ENCODE measurements around the gene PIK3C3.
"Not testable (repeated sequence)": the region's sequence is repeated elsewhere in the genome, so short reads cannot be mapped to it uniquely, and the experiment has no call there.

Gene PIK3C3

DNA sequence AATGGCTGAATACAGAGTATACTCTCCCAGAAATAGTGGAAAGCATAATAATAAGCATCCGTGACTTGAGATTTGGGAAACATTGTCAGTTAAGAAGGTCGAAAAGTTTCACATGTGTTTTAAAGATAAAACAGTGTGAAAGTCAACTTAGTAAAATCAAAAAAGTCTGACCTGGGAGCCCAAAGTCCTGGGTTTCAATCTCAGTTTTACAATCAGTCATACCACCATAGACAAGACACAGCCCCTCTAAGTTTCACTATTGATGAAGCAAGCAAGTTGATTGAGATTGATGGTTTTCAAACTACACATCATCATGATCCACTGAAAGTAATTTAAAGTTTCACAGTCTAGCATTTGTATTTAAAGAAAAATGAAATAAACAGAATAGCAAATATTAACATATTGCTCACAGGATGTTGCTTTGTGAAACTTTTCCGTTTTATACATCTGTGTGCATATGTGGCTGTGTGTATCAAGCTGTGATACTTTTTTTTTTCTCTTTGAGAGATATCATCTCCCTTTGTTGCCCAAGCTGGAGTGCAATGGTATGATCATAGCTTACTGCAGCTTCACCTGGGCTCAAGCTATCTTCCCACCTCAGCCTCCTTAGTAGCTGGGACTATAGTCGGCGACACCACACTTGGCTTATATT is 71.1 kb downstream of the PIK3C3 start:
- DNase-seq, result no peak

DNA sequence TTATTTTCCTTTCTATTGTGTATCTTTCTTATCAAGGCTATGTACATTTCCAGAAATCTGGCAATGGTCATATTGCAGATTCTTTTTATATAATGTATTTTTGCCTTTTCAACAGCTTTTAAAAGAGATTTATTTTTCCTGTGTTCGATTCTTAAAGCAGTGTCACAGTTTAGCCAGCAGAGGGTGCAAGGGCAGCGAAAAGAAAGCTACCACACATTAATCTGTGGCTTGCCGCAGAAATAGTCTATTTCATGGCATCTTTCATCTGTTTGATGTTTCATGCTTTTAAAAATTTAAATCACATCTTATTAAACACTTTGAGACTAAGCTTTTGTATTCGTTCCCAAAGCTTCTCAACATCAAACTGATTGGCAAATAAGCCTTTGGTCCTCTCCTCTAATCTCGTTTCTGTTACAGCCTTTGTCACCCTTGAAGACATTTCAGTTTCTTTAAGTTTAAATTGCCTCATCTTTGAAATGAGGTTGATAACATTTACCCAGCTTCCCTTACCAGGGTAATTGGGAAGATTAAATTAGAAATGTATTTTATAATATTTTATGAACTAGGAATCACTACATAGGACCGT is 73.3 kb downstream of the PIK3C3 start:
- no peak for DNase-seq

DNA sequence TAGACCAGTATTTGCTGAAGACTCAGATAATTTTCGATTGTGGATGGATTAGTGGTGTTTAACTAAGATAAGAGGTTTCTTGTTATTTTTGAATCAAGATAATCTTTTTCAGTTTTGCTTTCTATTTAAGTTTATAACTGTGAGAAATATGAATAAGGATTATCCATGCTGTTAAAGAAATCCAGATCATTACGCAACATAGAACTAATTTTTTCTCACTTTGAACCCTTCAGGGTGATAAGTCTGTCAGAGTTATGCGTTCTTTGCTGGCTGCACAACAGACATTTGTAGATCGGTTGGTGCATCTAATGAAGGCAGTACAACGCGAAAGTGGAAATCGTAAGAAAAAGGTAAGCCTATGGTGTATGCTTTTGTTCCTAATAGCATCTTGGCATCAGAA is 74.1 kb downstream of the PIK3C3 start:
- no peak for DNase-seq

DNA sequence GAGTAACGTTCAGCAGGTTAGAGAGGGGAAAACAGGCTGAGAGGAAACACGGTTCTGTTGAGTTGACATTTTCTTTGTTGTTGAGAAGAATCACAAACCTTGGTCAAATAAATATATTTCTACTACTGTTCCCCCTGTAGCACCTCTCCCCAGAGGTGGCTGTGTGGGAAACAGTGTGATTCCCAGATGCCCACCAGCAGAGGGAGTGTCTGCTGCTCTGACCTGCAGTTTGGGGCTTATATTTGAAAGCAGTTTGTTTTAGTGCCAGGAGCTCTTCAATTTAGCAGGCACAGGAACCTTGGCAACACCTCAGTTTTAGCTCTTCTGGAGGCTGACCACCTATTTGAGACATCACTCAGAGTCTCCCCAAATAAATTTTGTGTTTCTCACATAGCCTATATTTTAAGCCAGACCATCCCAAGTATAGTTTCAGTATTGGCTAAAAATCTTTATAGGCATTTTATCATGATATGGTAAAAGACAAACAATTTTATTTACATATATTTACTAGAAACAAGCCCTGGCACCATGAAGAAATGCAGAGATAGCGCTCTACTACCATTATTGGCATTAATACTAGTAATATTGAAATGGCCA is 75.7 kb downstream of the PIK3C3 start:
- DNase-seq, result no peak

DNA sequence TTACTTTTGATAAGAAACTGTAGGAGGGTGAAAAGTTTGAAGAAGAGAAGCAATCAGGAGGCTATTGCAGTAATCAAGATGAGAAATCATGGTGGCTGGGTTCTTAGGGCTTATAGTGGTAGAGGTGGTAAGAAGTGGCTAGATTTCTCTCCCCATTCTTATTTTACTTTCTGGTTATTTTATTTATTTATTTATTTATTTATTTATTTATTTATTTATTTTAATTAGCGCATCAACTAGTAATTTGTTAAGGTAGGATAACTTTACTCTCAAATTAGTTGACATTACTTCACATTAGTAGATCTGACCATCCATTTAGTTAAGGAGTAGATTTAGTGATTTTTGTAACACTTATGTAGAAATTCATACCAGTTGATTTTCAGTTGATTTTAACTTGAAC is 77.4 kb downstream of the PIK3C3 start:
- no peak for DNase-seq

DNA sequence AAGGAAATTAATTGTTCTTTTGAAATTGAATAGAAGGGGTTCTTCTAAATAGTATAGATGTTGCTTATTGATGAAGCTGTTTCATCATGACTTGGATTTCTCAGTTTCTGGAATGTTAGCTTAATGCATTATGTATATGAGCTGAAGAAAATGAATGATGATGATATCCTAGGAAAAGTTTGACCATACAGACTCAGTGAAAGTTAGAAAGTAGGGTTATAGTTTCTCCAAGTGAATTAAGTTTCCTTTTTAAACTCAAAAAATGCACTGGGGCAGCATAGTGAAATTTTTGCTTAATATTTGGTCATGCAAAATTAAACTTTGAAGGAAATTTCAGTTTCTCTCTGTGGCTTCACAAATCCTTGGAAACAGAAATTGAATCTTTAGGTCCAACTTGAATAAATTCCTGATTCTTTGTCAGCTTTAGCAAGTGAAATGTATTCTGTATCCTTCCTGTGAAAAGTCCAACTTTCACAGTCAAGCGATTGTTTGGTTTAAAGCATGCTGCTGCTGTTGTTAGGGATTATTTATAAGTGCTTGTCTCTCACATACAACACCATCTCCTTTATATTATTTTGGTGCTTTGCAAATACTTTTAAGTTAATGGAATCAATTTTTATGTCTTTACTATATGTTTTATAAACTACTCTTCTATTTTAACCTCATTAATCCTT is 78.2 kb downstream of the PIK3C3 start:
- no peak for DNase-seq

DNA sequence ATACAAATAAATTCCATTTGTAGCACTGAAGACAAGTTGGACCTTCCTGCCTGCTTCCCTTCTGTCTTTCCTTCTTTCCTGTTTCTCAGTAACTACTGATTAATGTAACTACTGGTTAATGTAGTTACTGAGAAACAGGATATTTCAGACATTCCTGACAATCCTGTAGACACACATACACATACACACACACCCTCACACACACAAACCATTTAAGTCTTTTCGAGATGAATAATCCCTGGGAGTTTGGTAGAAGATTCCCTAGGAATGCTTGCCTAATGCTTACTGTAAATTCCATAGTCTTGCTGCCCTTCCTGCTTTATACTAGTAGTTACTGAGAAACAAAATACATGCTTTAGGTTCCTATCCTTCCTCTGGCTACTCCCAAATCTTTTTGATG is 83.9 kb downstream of the PIK3C3 start:
- DNase-seq, result no peak

DNA sequence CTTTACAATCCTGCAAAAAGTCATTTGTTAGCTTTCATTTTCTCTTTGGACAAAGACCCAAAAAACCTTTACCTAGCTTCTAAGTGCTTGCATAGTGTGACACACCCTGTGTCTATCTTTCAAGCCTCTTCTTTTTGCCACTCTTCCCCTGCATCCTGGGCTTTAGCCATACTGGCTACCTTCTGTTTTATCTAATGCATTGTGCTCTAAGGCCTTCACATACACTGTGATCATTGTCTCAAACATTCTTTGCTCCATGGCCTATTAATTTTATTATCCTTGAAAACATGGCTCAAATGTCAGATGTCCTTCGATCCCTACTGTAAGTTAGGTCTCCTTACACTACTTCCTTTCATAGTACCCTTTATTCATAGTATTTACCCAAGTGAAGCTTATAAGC is 84.4 kb downstream of the PIK3C3 start:
- no peak for DNase-seq

DNA sequence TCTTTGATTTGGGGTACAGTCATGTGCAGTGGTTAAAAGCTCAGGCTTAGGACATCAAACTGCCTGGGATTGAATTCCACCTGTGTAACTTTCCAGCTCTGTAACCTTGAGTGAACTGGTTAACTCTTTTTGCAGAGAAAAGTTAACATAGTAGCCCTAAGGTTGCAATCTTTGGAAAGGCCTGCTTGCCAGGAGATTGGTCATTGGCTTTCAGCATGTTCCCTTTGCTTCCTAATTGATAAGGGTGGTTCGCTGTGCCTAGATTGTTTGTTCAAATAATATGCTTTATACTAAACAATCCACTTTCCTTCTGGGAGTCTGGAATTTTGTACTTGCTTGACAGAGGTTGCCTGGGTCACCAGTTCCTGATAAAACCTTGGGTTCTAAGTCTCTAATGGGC is 86.8 kb downstream of the PIK3C3 start:
- no peak for DNase-seq

DNA sequence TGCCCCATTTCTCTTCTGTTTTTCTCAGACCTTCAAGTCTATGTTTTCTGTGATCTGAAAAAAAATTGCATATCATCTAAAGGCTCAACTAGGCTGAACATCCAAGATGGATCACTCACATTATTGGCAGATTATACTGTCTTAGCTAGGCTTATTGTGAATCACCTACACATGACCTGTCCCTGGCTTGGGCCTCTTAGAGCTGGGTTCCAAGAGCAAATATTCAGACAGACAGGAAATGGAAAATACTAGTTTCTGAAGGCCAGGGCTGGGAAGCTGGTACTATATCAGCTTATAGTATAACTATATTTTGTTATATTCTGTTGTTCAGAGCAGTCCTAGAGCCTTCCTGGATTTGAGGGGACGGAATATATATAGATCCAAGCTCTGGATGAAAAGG is 90.3 kb downstream of the PIK3C3 start:
- no peak for DNase-seq

DNA sequence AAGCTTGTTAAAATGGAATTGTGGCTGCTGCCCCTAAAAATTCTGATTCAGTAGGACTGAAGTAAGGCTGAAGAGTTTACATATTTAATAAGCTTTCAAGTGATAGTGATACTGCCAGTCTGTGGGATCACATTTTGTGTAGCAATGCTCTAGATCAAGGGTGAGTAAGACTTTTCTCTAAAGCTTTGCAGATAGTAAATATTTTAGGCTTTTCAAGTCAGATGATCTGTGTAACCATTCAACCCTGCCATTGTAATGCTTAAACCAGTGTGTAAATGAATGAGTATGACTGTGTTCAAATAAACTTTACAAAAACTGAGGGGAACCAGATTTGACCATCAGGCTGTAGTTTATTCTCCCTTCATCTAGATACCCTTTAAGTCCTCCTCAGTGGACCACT is 92.7 kb downstream of the PIK3C3 start:
- DNase-seq, result no peak

DNA sequence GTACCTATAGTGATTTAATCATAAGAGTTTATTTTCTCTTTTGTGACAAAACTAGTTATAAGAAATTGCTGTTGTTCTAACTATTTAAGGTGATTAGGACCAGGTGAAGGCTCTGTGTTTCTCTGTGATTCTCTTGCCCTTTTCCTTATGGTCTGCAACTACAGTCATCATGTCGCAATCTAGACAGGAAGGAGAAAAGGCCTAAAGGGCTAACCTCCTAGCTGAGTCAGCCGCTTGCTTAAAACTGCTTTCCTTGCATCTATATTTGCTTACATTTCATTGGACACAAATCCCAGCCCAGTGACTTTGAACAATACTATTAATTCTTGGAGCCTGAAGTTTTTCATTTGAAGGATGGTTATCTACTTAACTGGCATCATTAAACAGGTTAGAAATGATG is 93.1 kb downstream of the PIK3C3 start:
- no peak for DNase-seq

DNA sequence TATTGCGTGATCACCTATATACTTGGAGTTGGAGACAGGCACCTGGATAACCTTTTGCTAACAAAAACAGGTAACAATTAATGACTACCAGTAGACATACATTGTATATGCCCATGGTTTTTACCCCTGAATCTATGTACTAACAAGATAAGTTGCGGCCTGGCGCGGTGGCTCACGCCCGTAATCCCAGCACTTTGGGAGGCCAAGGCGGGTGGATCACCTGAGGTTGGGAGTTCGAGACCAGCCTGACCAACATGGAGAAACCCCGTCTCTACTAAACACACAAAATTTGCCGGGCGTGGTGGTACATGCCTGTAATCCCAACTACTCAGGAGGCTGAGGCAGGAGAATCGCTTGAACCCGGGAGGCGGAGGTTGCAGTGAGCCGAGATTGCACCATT is 94.5 kb downstream of the PIK3C3 start:
- DNase-seq, result not testable (repeated sequence)

DNA sequence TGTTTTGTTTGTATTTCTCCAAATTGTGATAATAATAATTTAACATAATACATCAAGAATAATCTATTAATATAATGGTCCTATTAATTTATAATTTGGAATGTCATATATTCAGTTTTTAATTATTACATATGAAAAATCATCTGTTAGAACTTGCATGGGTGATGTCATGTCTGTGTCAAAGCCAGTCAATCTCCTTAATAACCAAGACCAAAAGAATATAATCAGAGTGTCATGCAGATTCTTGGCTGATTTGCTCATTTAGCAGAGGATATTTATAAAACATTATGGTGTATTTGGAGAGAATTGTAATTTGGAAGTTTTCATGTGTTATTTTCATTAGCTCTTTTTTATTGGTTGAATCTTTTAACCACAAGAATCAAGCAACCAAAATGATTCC is 96.4 kb downstream of the PIK3C3 start:
- DNase-seq, result no peak

DNA sequence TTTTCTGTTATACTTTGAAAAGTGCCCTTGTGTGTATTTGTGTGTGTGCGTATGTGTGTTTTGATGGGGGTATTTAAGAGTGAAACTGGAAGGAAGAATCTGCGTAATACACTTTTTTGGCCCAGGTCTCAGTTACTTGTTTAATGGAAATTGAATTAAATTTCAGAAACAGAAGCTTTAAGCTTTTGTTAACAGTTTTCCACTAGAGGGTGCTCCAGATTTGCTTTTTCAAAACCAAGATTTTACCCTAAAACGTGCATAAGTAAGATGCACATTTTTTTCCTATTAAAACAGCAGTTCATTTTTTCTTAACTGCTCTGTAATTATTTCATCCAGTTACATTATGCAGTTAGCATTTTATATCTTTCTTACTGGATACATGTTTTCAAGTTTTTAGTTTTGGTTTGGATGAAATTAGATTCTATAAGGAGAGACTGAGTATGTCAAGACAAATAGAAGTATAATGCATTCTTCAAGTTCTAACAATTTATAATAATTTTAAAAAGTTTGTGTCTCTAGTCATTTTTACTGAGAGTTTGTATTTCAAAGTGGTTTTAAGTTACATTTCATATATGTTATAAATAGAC is 97.2 kb downstream of the PIK3C3 start:
- DNase-seq, result no peak

DNA sequence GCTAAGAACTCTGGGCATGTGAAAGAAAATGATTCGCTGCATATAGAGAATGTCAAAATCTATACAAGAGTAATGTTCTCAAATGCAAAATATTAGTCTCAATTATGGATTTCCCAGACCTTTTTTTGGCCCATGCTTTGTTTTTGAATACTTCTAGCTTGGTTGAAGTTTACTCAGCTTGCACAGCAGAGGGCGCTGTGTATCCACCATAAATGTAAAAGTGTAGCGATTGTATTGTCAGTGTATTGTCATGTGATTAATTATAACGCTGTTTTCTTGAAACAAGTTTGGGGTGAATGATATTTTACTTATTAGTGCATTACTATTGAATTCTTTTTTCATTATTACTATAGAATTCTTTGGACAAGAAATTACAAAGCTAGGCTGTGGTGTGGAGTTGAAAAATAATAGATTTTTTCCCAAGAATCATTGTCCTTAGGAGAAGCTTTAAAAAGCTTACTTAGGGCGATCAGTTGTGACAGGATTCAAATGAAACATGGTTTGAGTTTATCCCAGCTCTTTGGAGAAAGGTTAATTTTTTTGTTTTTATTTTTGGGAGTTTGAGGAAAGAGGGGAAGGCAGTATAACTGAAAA is 98.3 kb downstream of the PIK3C3 start:
- DNase-seq, result peak; percentile 25

DNA sequence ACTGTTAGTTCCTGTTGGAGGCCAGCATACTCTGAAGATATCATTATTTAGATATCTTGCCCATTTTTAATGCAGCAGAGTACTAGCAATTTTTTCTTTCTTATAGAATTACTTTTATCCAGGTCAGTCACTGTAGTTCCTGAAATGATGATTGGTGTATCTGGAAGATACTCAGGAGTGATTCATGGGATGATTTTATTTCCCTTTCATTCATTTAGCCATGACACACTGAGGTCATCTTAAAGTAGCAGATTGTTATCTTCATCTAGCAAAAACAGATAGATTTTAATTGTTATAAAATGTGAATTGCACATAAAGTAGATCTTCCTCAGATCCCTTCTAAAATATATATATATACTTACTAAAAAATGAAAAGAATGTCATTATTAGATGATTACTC is 109.1 kb downstream of the PIK3C3 start:
- DNase-seq, result no peak

DNA sequence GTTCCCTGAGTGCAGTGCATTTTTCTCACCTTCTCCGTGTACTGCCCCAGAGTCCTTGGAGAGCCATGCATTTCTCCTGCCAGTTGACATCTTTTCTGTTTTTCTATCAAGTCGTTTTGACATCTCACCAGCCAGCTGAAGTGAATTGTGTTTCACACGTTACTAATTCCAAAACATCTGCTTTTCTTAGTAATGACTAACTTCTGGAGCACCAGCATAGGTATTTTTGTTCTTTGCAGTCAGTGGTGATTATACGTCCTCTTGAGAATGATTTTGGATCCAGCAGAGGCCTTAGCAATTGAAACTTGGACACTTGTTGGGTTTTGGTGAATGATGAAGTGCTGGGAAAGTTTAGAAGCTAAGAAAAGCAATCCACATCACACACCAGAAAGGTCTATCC is 112.5 kb downstream of the PIK3C3 start:
- DNase-seq, result no peak

DNA sequence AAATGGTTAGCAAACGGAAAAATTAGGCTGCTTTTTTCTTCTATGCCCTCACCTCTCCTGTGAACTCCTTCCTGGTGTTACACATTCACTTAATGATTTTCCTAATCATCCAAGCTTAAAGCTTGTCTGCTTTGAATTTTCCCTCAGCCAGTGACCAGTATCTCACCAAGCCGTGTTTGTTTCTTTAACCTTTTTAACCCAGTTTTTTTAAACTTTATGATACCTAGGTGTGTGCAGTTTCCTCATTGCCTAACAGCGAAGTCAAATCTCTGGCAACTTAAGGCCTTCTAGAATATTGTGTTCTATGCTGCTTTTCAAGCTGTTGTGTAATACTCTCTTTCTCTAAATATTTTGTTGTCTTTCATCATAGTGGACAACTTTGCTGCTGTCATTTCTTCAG is 113.0 kb downstream of the PIK3C3 start:
- no peak for DNase-seq

DNA sequence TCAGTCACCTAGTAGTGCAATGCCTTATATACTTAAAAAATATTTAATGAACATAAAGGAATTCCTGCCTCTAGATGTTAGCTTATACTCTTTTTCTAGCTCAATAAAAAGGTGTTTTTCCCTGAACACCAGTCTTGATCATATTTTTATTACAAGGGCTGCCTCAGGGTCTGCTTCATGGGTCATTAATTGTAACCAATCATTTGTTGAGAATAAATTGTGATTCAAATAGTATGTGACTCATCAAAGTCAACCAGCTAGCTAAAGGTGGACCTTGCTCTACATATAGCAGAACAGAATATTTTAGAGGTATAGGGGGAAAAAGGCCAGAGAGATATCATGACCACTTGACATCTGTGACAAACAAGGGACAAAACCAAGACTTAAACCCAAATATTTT is 114.0 kb downstream of the PIK3C3 start:
- DNase-seq, result no peak

DNA sequence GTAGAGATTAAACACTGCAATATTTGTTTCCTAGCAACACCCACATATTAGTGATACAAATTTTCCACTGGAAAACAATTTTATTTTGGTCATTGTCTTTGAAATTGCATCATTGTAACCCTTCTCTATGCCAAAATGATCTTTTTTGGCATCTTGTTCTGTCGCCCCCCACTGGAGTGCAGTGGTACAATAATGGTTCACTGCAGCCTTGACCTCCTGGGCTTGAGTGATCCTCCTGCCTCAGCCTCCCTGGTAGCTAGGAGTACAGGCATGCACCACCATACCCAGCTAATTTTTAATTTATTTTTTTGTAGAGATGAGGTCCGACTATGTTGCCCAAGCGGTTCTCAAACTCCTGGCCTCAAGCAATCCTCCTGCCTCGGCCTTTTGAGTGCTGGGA is 117.4 kb downstream of the PIK3C3 start:
- DNase-seq, result no peak

DNA sequence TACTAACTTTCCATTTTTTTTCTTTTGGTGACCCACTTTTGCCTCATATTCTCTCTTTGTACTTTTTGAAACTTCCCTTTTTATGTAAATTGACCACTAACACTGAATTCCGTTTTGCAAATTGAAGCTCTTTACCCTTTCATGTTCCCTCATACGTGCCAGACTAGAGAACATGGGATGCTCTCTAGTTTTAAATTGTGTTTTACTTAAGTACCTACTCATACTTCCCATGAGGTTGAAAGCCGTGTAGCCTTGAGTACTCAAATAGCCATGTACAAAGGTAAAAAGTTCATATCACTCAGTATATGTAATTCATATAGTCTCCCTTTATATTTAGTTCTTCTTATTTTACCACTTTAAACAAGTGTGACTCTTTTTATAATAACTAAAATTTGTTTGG is 119.7 kb downstream of the PIK3C3 start:
- no peak for DNase-seq

DNA sequence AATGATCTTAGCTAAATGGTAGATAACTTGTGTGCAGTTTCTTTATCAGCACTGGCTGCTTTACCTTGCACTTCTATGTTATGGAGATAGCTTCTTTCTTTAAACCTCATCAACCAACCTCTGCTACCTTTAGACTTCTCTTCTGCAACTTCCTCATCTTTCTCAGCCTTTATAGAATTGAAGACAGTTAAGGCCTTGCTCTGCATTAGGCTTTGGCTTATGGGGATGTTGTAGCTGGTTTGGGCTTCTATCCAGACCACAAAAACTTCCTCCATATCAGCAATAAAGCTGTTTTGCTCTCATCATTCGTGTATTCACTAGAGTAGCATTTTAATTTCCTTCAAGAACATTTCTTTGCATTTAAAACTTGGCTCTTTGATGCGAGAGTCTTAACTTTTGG is 123.7 kb downstream of the PIK3C3 start:
- no peak for DNase-seq

DNA sequence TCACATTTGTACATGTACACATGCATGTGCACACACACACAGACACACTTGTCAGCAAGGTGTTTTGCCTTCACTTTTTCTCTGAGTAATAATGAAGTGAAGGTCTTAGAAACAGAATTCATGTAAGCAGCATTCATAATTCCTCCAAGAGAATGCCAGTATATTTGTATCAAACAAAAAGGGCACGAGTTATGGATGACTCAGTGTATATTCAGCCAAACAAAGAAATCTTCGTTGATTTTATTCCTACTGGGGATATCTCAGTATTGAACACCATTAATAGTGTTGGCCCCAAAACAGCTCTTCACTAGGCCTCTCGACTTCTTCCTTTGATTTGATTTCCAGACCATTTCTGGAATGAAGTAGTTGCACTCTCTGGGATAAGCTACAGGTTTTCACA is 125.3 kb downstream of the PIK3C3 start:
- no peak for DNase-seq
